Measurements from ENCODE around the gene ADI1.

- TF ChIP-seq CTCF (IDR thresholded peaks at IDR 0.05; ENCODE audit: poor library complexity) (no peak), EZH2 (IDR thresholded peaks at IDR 0.05; ENCODE audit: borderline replicate concordance) (no peak)
Observed at GRCh38 chr2:3480352-3481010, 38.9 kb downstream of the ADI1 start.
